HG02885 (cell line): Measurements from ENCODE around the gene TREML2.
"Not testable (repeated sequence)": the region's sequence is repeated elsewhere in the genome, so short reads cannot be mapped to it uniquely, and the experiment has no call there.

Source experiments
- ATAC-seq: cut with Tn5 transposase; IDR thresholded peaks from one replicate; pipeline ENCODE4 v1.9.1; 2021; ENCODE audit warnings: mild to moderate bottlenecking; ENCODE audit not compliant: unreplicated experiment, poor library complexity

Gene TREML2

GRCh38 chr6:41209547-41210320, 8.8 kb upstream of the TREML2 start:
- no peak for ATAC-seq

DNA sequence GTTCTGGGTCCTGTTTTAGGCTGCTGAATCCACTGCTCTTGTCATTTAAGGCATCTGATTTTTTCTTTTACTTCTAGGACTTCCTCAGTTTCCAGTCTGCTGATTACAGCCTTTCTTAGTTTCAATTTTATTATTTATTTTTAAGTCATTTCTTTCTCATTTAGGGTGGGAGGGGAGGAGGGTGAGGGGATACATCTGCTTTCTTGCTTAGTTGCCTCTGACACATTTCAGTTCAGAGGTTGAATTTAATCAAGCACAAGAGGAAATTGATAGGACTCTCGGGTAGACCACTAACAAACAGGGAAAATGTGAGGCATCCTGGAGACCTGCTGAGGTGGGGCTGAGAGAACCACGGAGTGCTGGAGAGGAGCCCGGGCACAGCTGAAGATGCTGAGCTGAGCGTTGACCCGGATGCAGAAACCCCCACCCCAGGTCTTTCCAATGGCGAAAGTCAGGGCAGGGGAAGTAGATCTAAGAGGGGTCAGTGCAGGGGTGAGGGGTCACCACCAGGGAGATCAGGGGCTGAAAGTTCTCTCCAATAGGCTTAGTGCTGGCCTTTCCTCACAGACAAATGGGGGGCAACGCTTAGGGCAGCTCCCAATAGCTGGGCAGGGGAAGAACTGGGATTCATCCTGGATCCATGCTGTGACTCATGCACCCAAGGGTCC, 7.6 kb upstream of the TREML2 start:
- no peak for ATAC-seq

DNA sequence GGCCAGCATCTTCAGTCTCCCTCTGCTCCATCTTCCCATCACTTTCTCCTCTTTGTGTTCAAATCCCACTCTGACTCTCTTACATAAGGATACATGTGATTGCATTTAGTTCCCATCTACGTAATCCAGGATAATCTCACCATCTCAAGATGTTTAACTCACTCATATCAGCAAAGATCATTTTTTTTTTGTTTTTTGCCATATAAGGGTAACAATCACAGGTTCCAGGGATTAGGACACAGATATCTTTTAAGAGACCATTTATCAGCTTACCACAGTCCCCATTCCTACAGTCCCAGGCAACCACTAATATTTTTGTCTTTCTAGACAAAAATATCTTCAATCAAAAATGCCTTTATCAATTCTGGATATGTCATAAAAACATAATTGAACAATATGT, 3.2 kb upstream of the TREML2 start:
- no peak for ATAC-seq

- ATAC-seq: no peak
These were observed 820 bp upstream of the TREML2 start for GRCh38 chr6:41201764-41202173.

DNA sequence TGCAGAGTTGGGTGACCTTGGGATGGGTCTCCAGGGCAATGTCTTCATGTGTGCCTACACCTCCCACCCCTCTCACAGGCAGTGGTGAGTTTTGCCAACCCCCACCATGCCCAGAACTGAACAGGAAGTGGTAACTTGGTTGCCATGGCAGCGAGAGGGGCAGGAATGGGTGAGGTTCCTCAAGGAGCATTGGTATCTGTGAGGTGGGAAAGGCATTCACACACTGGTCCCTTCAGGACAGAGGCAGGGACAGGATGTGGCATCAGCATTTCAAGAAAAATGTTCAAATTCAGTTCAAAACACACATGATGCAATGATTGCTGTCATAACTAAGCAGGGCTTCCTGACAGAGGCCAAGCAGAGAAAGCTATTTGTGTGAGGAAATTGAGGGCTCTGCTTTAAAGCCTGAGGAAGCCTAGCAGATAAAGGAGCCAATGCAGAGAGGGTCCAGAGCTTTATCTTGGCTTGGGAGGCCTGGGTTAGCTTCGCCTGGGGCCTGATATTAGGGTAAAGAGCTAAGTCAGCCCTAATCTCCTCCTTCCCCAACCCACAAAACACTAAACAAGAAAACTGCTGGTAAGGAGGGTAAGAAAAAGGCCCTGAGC, 551 bp downstream of the TREML2 start:
- ATAC-seq: peak; percentile 24

GRCh38 chr6:41199552-41200246, 1.2 kb downstream of the TREML2 start:
- peak; percentile 68 for ATAC-seq

DNA sequence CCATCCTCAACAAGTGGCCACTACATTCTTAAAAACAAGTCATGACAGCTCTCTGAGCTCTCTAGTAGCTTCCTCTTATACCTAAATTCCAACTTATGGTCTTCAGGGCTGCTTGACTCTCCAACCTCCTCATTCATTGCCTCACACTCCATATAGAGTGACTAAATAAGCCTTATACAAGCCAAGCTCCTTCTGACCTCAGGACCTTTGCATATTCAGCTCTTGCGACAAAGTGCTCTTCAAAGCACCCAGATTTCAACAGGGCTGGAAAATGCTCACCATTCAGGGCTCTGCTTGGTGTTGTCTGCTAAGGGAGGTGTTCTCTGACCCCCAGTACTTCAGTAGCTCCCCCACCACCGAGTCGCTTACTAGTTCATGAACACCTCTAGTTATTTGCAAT, 3.7 kb downstream of the TREML2 start:
- ATAC-seq: no peak

DNA sequence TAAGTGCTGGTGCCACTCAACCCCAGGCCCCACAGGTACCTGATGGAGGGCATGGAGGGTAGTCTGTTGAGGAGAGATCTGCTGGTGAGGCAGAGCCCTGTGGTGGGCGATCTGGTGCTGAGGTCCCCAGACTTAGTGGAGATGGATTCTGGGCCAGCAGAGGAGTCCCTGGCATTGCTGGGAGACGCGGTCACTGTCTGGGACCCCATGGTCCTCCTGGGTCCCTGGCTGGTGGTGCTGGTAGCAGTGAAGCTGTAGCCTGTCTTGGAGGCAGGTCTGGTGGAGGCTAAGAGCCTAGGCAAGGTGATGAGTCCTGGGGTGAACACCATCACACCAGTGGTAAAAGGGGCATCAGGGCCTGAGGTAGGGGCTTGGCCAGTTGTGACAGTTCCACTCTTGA, 6.6 kb downstream of the TREML2 start:
- no peak for ATAC-seq

- ATAC-seq: no peak
These were observed 7.1 kb downstream of the TREML2 start for GRCh38 chr6:41193884-41194283.

- ATAC-seq: no peak
These were observed 7.7 kb downstream of the TREML2 start for GRCh38 chr6:41193171-41193734.

DNA sequence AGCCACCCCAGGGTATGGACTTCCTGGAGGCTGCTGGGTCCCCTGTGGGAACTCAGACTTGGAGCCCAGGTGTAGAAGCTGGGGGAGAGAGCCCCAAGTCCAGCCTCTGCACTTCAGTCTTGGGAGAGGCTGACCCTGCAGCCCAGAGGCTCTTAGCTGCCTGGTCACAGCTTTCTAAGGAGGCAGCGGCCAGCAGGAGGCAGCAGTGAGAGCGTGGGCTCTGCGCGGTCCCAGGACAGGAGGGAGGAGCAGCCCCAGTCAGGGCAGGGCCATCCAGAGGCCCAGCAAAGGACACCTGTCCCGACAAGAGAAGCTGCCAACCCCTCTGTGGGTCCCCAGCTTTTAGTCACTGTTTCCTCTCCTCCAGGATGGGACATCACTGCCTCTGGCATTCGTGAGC, 9.4 kb downstream of the TREML2 start:
- no peak for ATAC-seq

DNA sequence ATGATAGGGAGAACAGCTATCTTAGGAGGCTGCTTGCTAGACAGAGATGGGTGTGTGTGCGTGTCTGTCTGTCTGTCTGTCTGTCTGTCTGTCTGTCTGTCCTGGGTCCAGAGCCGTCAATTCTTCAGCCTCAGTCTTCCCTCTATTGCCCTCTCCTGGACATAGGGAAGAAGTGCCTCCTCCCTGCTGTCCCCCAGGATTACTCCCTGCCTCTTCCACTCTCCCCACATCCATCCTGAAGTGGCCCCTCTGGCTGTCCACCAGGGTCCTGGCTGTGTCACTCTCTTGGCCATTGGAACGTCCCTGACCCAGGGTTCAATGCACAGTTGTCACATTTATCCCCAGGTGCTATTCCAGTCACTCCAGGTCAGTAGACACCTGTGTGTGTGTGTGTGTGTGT, 10.2 kb downstream of the TREML2 start:
- ATAC-seq: no peak

DNA sequence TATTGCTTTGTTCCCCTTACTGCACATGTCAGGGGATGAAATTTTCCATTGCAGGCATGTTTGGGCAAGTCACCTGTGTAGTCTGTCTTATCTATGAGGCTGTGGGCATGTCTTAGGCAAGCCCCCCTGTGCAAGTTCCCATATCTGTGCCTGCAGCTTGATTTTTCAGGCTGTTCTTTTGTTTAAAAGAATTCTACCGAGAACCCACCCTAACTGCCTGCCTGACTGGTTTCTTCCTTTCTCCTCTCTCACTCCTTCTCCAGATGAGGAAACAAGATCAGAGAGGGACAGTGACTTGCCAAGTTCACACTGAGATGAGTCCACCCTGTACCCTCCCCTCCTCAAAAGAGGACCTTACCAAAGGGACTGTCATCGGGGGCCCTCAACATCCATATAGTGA, 11.0 kb downstream of the TREML2 start:
- no peak for ATAC-seq

DNA sequence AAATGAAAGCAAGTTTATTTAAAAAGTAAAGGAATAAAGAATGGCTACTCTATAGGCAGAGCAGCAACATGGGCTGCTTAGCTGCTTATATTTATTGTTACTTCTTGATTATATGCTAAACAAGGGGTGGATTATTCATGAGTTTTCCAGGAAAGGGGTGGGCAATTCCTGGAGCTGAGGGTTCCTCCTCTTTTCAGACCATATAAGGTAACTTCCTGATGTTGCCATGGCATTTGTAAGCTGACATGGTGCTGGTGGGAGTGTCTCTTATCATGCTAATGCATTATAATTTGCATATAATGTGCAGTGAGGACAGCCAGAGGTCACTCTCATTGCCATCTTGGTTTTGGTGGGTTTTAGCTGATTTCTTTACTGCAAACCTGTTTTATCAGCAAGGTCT, 11.9 kb downstream of the TREML2 start:
- not testable (repeated sequence) for ATAC-seq

- no peak for ATAC-seq
These were observed 12.7 kb downstream of the TREML2 start for GRCh38 chr6:41187924-41188886.

DNA sequence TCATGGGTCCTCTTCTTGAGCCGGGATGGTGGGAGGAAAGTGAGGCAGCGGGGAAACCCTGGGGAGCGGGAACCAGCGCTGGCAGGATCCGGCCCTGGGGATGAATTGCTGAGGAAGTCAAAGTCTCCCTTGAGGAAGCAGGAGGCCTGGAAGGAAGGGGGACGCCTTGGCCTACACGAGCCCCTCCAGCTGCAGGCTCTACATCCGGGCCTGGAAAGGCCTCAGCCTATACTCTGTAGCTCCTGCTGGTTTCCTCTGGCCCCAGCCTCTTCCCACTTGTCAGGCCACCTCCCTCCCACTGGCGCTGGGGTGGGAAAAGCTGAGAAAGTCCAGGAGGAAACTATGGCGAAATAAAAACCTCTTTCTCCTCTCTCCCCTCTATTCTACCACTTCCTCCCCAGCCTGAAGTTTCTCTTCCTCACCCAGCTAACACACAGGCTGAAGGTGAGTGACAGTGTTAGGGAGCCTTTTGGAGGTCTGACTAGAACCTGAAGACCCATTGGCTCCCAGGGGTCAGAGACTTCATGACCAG, 14.9 kb downstream of the TREML2 start:
- no peak for ATAC-seq

GRCh38 chr6:41184761-41185160, 16.2 kb downstream of the TREML2 start:
- ATAC-seq: no peak

DNA sequence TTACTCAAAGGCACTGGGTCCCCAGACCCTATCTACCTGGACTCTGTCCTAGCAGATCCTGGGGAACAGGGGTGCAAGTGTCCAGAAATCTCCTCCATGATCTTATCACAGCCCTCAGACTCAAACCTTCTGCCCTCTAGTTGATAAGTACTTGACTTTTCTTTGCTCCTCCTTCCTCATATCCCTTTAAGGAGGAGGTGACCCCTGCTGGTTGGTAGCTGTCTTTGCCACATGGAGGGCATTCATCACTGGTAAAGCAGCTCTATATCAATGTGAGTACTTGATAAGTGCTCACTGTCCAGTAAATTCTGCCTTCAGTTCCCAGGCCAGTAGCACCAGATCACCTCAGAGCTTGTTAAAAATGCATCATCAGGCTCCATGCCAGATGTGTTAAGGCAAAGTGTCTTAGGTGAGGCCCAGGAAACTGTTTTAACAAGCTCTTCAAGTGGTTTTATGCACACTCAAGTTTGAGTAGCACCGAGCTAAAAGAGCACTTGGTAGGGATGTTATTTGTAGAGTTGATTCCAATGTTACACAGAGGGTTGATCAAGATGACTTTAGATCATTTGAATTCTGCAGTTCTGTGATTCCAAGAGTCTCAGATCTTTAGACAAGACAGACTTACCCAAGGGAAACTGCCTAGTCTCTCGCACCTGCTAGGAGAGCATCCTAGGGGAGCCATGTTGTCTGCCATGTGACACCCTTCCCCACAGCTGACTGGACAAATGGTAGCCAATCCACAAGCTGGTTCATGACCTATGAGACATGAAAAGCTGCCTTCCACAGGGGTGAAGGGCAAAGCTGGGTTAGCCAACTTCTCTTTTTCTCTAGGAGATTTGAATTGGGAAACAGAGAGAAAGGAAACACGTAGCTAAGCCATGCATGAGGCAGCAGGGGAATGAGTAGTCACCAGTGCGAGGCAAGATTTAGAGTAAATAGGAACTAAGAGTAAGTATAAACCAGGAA, 18.6 kb downstream of the TREML2 start:
- no peak for ATAC-seq
